Measurements from ENCODE around the gene MCAT. TPM values are rescaled to one million over a fixed set of nuclear protein-coding genes. Genes with fewer than 3 reads are reported as not detected.

Gene MCAT
- polyA plus RNA-seq, 1 of the 3 experiments (the other 2 are of a cell fraction): 12.0 TPM

- no peak overlapping the region for H2AFZ ChIP-seq (ENCODE audit: low read depth)
- no peaks in the 10 kb centered on the region for H4K20me1 ChIP-seq (ENCODE audit: insufficient read depth)
- H3K9me3 ChIP-seq: no peaks in the 10 kb centered on the region
- WGBS (ENCODE audit: low lambda C conversion rate): 100% methylated on average over 3 of the region's 13 CpGs
- H3K9ac ChIP-seq: no peak overlapping the region
- POLR2A ChIA-PET: no interaction called here
- H3K79me2 ChIP-seq (ENCODE audit: insufficient read depth): peaks cover 2% of the 10 kb centered on the region; the same call in 1 of the 2 replicates
- H3K4me2 ChIP-seq: no peak overlapping the region
- CTCF ChIA-PET: no interaction called here
- no peak for DNase-seq
- H3K4me3 ChIP-seq (ENCODE audit: low read depth in 2 of 2, low read length in 1 of 2): no peak overlapping the region
- no peaks in the 10 kb centered on the region for H3F3A ChIP-seq (replicated peaks; ENCODE audit: insufficient read depth)
- no peaks in the 10 kb centered on the region for H3K27me3 ChIP-seq (ENCODE audit: insufficient read depth)
- H3K36me3 ChIP-seq (replicated peaks in 1 of 2; ENCODE audit: control insufficient read depth in 1 of 2, insufficient read depth in 2 of 2, low read length in 1 of 2): peaks cover 0 to 9% of the 10 kb centered on the region in 2 experiments
- no peak overlapping the region for H3K27ac ChIP-seq (ENCODE audit: low read depth in 2 of 2, low read length in 1 of 2)
- H3K9me2 ChIP-seq: no peaks in the 10 kb centered on the region
- H3K4me1 ChIP-seq (ENCODE audit: control insufficient read depth in 1 of 2, insufficient read depth in 2 of 2, low read depth in 1 of 2, low read length in 1 of 2): peaks cover 0 to 10% of the 10 kb centered on the region in 2 experiments; a peak in 1 of 4 replicates
- TF ChIP-seq RCOR1 (IDR thresholded peaks at IDR 0.05; ENCODE audit: low read length) (no peak), FOXM1 (IDR thresholded peaks at IDR 0.05; ENCODE audit: low read depth) (no peak), SMC3 (IDR thresholded peaks at IDR 0.05; ENCODE audit: low read depth, low read length) (no peak), FOSL2 (IDR thresholded peaks at IDR 0.05; ENCODE audit: borderline replicate concordance, low read depth) (no peak), EZH2phosphoT487 (IDR thresholded peaks at IDR 0.05; ENCODE audit: borderline replicate concordance, low read depth) (no peak), CHD2 (IDR thresholded peaks at IDR 0.05; ENCODE audit: low read length, partially characterized antibody) (no peak), FOXJ3 (CRISPR knock-in tag; IDR thresholded peaks at IDR 0.05) (no peak), POLR2AphosphoS5 (IDR thresholded peaks at IDR 0.05; ENCODE audit: low read depth, low read length) (no peak), NFIC (IDR thresholded peaks at IDR 0.05; ENCODE audit: borderline replicate concordance) (no peak), ELF1 (IDR thresholded peaks at IDR 0.05) (no peak), USF1 (IDR thresholded peaks at IDR 0.05; ENCODE audit: borderline replicate concordance, low read depth) (no peak), MEF2A (IDR thresholded peaks at IDR 0.05; ENCODE audit: borderline replicate concordance, low read depth) (no peak), JUND (IDR thresholded peaks at IDR 0.05) (no peak), EP300 (IDR thresholded peaks at IDR 0.05; ENCODE audit: borderline replicate concordance in 1 of 2, low read depth in 1 of 2, low read length in 1 of 2) (no peak)
- TF ChIP-seq, protein P1, sequence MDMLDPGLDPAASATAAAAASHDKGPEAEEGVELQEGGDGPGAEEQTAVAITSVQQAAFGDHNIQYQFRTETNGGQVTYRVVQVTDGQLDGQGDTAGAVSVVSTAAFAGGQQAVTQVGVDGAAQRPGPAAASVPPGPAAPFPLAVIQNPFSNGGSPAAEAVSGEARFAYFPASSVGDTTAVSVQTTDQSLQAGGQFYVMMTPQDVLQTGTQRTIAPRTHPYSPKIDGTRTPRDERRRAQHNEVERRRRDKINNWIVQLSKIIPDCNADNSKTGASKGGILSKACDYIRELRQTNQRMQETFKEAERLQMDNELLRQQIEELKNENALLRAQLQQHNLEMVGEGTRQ (IDR thresholded peaks at IDR 0.05; ENCODE audit: borderline replicate concordance, low read depth, low read length): no peak
- TF ChIP-seq, protein P2, sequence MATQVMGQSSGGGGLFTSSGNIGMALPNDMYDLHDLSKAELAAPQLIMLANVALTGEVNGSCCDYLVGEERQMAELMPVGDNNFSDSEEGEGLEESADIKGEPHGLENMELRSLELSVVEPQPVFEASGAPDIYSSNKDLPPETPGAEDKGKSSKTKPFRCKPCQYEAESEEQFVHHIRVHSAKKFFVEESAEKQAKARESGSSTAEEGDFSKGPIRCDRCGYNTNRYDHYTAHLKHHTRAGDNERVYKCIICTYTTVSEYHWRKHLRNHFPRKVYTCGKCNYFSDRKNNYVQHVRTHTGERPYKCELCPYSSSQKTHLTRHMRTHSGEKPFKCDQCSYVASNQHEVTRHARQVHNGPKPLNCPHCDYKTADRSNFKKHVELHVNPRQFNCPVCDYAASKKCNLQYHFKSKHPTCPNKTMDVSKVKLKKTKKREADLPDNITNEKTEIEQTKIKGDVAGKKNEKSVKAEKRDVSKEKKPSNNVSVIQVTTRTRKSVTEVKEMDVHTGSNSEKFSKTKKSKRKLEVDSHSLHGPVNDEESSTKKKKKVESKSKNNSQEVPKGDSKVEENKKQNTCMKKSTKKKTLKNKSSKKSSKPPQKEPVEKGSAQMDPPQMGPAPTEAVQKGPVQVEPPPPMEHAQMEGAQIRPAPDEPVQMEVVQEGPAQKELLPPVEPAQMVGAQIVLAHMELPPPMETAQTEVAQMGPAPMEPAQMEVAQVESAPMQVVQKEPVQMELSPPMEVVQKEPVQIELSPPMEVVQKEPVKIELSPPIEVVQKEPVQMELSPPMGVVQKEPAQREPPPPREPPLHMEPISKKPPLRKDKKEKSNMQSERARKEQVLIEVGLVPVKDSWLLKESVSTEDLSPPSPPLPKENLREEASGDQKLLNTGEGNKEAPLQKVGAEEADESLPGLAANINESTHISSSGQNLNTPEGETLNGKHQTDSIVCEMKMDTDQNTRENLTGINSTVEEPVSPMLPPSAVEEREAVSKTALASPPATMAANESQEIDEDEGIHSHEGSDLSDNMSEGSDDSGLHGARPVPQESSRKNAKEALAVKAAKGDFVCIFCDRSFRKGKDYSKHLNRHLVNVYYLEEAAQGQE (IDR thresholded peaks at IDR 0.05; ENCODE audit: low read depth, low read length): no peak
These were observed 38.3 kb upstream of the MCAT start for GRCh38 chr22:43181321-43182076.

Measured in SK-N-SH (cell line).